HepG2 (cell line): ENCODE results near the gene EPB41L5. TPM values are rescaled to one million over a fixed set of nuclear protein-coding genes. Genes with fewer than 3 reads are reported as not detected.

Source experiments
- ATAC-seq: fragments of 200-7000 bp; cut with Tn5 transposase; 3 replicates; pipeline ENCODE4 v1.9.1; 2020; ENCODE audit warnings: mild to moderate bottlenecking, moderate library complexity
- BruUV-seq: library from RNA; stranded (reverse); fragments of 400-500 nt; replicated peaks from 2 replicates; lab custom pipeline; 2021; lab: Mats Ljungman, UMichigan
- CTCF ChIA-PET: fragments of 300-600 bp; formaldehyde crosslinking; extraction: SDS; loops from one replicate; lab custom pipeline; 2021; ENCODE audit warnings: low total read pairs, inconsistent platforms, low intra/inter-chr PET ratio; lab: Yijun Ruan, JAX
- POLR2A ChIA-PET: fragments of 350-600 bp; sonication (Branson Sonifier 250); formaldehyde crosslinking; loops from one replicate; lab custom pipeline; 2020; ENCODE audit warnings: antibody characterized with exemption, inconsistent platforms; lab: Yijun Ruan, JAX
- DNase-seq: peaks from one replicate; pipeline ENCODE4 v3.0.0-alpha.2; 2015; ENCODE audit warnings: low spot score
- FAIRE-seq: peaks from 3 replicates; lab custom pipeline; 2011; peaks lifted over from hg19 to GRCh38; lab: Jason Lieb, UNC
- H2AFZ ChIP-seq: one replicate; pipeline ENCODE4 v1.6.1; 2011; ENCODE audit warnings: low read length, inconsistent platforms
- H3K27ac ChIP-seq: fragments of 300-600 bp; 3 replicates; pipeline ENCODE4 v1.8.0; 2011; ENCODE audit warnings: mixed run types, mild to moderate bottlenecking, mixed read lengths, low read length, inconsistent platforms; ENCODE audit not compliant: insufficient read depth; ENCODE audit errors: extremely low read length
- H3K27me3 ChIP-seq, 2 experiments: fragments of 200-600 bp in 1 of 2; 2 replicates in 1 of 2; 3 replicates in 1 of 2; pipeline versions ENCODE4 v1.6.0 to v1.8.0; 2011; ENCODE audit warnings: low read length in 2 of 2, mild to moderate bottlenecking in 2 of 2, moderate library complexity in 2 of 2, inconsistent platforms in 1 of 2; ENCODE audit not compliant: insufficient read depth in 2 of 2, control insufficient read depth in 1 of 2
- H3K36me3 ChIP-seq, 2 experiments: fragments of 200-600 bp in 1 of 2; replicated peaks in 1 of 2; 2 replicates in 1 of 2; 3 replicates in 1 of 2; pipeline versions ENCODE4 v1.5.1 to v1.8.0; 2011; ENCODE audit warnings: low read length in 2 of 2, inconsistent platforms in 1 of 2; ENCODE audit not compliant: insufficient read depth in 2 of 2, control insufficient read depth in 1 of 2
- H3K4me1 ChIP-seq: 2 replicates; pipeline ENCODE4 v1.5.1; 2012; ENCODE audit warnings: low read length, inconsistent platforms; ENCODE audit not compliant: insufficient read depth
- H3K4me2 ChIP-seq: 2 replicates; pipeline ENCODE4 v1.6.0; 2011; ENCODE audit warnings: low read depth, low read length, inconsistent platforms
- H3K4me3 ChIP-seq, 3 experiments: fragments of 200-600 bp in 1 of 3; sonication (generic), shearing (Covaris generic) in 1 of 3; replicated peaks in 1 of 3; 2 replicates each; pipeline ENCODE4 v1.5.1; 2011 to 2016; ENCODE audit warnings: low read length in 3 of 3, inconsistent platforms in 2 of 3, low read depth in 2 of 3, mild to moderate bottlenecking in 2 of 3, control low read depth in 1 of 3, mixed read lengths in 1 of 3; ENCODE audit not compliant: insufficient read depth in 1 of 3
- H3K79me2 ChIP-seq: one replicate; pipeline ENCODE4 v1.6.1; 2011; ENCODE audit warnings: low read length, inconsistent platforms; ENCODE audit not compliant: insufficient read depth
- H3K9ac ChIP-seq: 2 replicates; pipeline ENCODE4 v1.6.0; 2011; ENCODE audit warnings: mild to moderate bottlenecking, low read depth, low read length, inconsistent platforms; ENCODE audit not compliant: insufficient read depth
- H3K9me3 ChIP-seq: 2 replicates; pipeline ENCODE4 v1.5.1; 2012; ENCODE audit warnings: mild to moderate bottlenecking, low read length
- H4K20me1 ChIP-seq: 2 replicates; pipeline ENCODE4 v1.6.0; 2011; ENCODE audit warnings: inconsistent platforms, mild to moderate bottlenecking, low read length, moderate library complexity; ENCODE audit not compliant: insufficient read depth
- AFF4 ChIP-seq: sonication (generic); formaldehyde crosslinking; IDR thresholded peaks from 2 replicates; pipeline ENCODE4 v1.4.0; 2020; ENCODE audit warnings: missing genetic modification reagents
- CREM ChIP-seq, 2 experiments: sonication (generic) in 1 of 2; formaldehyde crosslinking in 1 of 2; IDR thresholded peaks; 2 replicates each; pipeline versions ENCODE4 v1.4.0 to v1.6.1; 2016 to 2020; ENCODE audit warnings: antibody characterized with exemption in 1 of 2, mild to moderate bottlenecking in 1 of 2, missing genetic modification reagents in 1 of 2
- KAT7 ChIP-seq: IDR thresholded peaks from 2 replicates; pipeline ENCODE4 v1.6.1; 2018; ENCODE audit warnings: borderline replicate concordance, missing compliant biosample characterization
- NFKBIZ ChIP-seq: IDR thresholded peaks from 2 replicates; pipeline ENCODE4 v1.6.1; 2018; ENCODE audit warnings: missing genetic modification reagents, missing compliant biosample characterization
- PLSCR1 ChIP-seq: sonication (generic); formaldehyde crosslinking; IDR thresholded peaks from 2 replicates; pipeline ENCODE4 v1.5.0; 2020; ENCODE audit warnings: missing genetic modification reagents, mild to moderate bottlenecking, borderline replicate concordance
- RELA ChIP-seq: sonication (generic); formaldehyde crosslinking; IDR thresholded peaks from 2 replicates; pipeline ENCODE4 v1.4.0; 2020; ENCODE audit warnings: missing genetic modification reagents
- RXRB ChIP-seq: IDR thresholded peaks from 2 replicates; pipeline ENCODE4 v1.6.1; 2016; ENCODE audit warnings: borderline replicate concordance, missing genetic modification reagents, missing compliant biosample characterization
- STAT6 ChIP-seq: sonication (generic); formaldehyde crosslinking; IDR thresholded peaks from 2 replicates; pipeline ENCODE4 v1.4.0; 2020; ENCODE audit warnings: missing genetic modification reagents, mild to moderate bottlenecking, borderline replicate concordance
- TFE3 ChIP-seq: IDR thresholded peaks from 2 replicates; pipeline ENCODE4 v1.6.1; 2016
- TRIM22 ChIP-seq: fragments of 450-650 bp; IDR thresholded peaks from 2 replicates; pipeline ENCODE4 v1.6.1; 2017
- YEATS4 ChIP-seq: sonication (generic); formaldehyde crosslinking; IDR thresholded peaks from 2 replicates; pipeline ENCODE4 v1.4.0; 2020; ENCODE audit warnings: missing genetic modification reagents, borderline replicate concordance
- ZBTB3 ChIP-seq: sonication (generic); formaldehyde crosslinking; IDR thresholded peaks from 2 replicates; pipeline ENCODE4 v1.4.0; 2020; ENCODE audit warnings: low read depth, mild to moderate bottlenecking, moderate library complexity, missing genetic modification reagents, borderline replicate concordance
- ZNF816 ChIP-seq: sonication (generic); formaldehyde crosslinking; IDR thresholded peaks from 2 replicates; pipeline ENCODE4 v1.8.0; 2022; ENCODE audit warnings: missing genetic modification reagents, mild to moderate bottlenecking, borderline replicate concordance
- WGBS: methylation state at CpG from one replicate; pipeline ENCODE4 v1.1.6; 2017; ENCODE audit warnings: low lambda C conversion rate; 5-methylcytosine and 5-hydroxymethylcytosine counted together
- in situ Hi-C: cut with HindIII; loops from 2 replicates; pipeline ENCODE4 v1.10.0; 2017; ENCODE audit warnings: low pct_unique_long_range_greater_than_20kb; ENCODE audit not compliant: extremely low pct_ligation_motif_present
- intact Hi-C: fragments of 100-400 bp; cut with micrococcal nuclease; formaldehyde crosslinking; loops from one replicate; pipeline ENCODE4 v1.10.0; 2022; ENCODE audit not compliant: unreplicated experiment
- polyA plus RNA-seq, 8 experiments: library from polyadenylated mRNA; depleted of rRNA in 3 of 8; stranded (reverse) in 7 of 8; unstranded in 1 of 8; fragments of >200 nt; fragmentation: Illumina TruSeq in 4 of 8; extraction: Trizol in 4 of 8; gene quantifications; 2 replicates each; pipeline versions ENCODE4 v1.2.1 to v1.2.3, GENCODE V29; 2011 to 2016; ENCODE audit warnings: low read depth in 4 of 8, missing spikeins in 1 of 8, mixed read lengths in 1 of 8; ENCODE audit not compliant: insufficient read depth in 1 of 8
- total RNA-seq, 5 experiments: library from RNA; depleted of rRNA; stranded (reverse); fragments of >200 nt; fragmentation: Illumina TruSeq; extraction: Trizol; gene quantifications; 2 replicates each; pipeline ENCODE4 v1.2.3, GENCODE V29; 2016; ENCODE audit warnings: low read depth in 1 of 5

EPB41L5 gene
- total and polyA plus RNA-seq, 2 of the 13 experiments (the other 11 are each of a cell fraction or from before 2014, with no cell fraction given): 40.5 to 47.5 TPM

GRCh38 chr2:120012363-120012762 lies 514 bp upstream of the EPB41L5 start:
- POLR2A ChIA-PET: interaction anchor here (0.6 to 2.7 kb wide), 17 partner anchors 9 to 334 kb away, joined by 3 to 16 read pairs (median 3); partner anchors contain the start of genes PTPN4 and TMEM177
- DNase-seq (no peak), FAIRE-seq (no peak), ATAC-seq (peak; percentile 3)
- peak overlapping the region; percentile 100 for H3K4me2 ChIP-seq
- 1% methylated on average over 8 of the region's 8 CpGs for whole genome bisulfite sequencing
- no peaks in the 10 kb centered on the region; a peak in 2 of 5 replicates for H3K27me3 ChIP-seq
- H3K9me3 ChIP-seq: no peaks in the 10 kb centered on the region
- H3K36me3 ChIP-seq: no peaks in the 10 kb centered on the region
- BruUV-seq: no TSS peak
- peaks cover 40% of the 10 kb centered on the region for H3K79me2 ChIP-seq
- peak overlapping the region; percentile 55 for H2AFZ ChIP-seq
- peaks cover 19% of the 10 kb centered on the region for H4K20me1 ChIP-seq
- in situ Hi-C loops (no loop called here), intact Hi-C loops (loop anchor here (2.0 to 5.0 kb wide), 3 partner anchors 55 to 254 kb away; partner anchors contain the start of gene PTPN4)
- H3K9ac ChIP-seq: peak overlapping the region; percentile 92
- peaks cover 36% of the 10 kb centered on the region for H3K4me1 ChIP-seq
- CTCF ChIA-PET: no interaction called here
- peak overlapping the region; percentile 96 for H3K27ac ChIP-seq
- H3K4me3 ChIP-seq: peak overlapping the region; percentile 85 to 88 (median 87)
- TF ChIP-seq RELA (CRISPR knock-in tag) (no peak), ZBTB3 (CRISPR knock-in tag) (0 out of 2 replicates have a peak, but pooled peaks have one; percentile 12), PLSCR1 (CRISPR knock-in tag) (no peak), CREM (IDR thresholded peaks at IDR 0.05) (peak; percentile 7; the same call in 1 of the 2 replicates), CREM (CRISPR knock-in tag; IDR thresholded peaks at IDR 0.05) (no peak), STAT6 (CRISPR knock-in tag) (no peak), ZNF816 (CRISPR knock-in tag) (no peak), KAT7 (CRISPR knock-in tag) (no peak), AFF4 (CRISPR knock-in tag) (no peak), NFKBIZ (no peak), TRIM22 (no peak), RXRB (CRISPR knock-in tag) (no peak), YEATS4 (no peak), TFE3 (CRISPR knock-in tag) (no peak)
